ENCODE results near the gene B3GALNT1. TPM values are rescaled to one million over a fixed set of nuclear protein-coding genes. Genes with fewer than 3 reads are reported as not detected.

Gene B3GALNT1
- total RNA-seq, 4 donors from 2014 or later, result 2.3 to 11.8 (median 9.5) TPM

GRCh38 chr3:161093895-161094294 is 11.3 kb downstream of the B3GALNT1 start:
- no peak overlapping the region for H3K4me3 ChIP-seq (ENCODE audit: low read depth, poor library complexity, severe bottlenecking)
- no peak for DNase-seq (ENCODE audit: low spot score in 2 of 2)
- TF ChIP-seq POLR2A (IDR thresholded peaks at IDR 0.05) (no peak), CTCF (IDR thresholded peaks at IDR 0.05) (no peak)
- intact Hi-C loops (cut with DNase I; ENCODE audit: low total_unique reads), result no loop called here

GRCh38 chr3:161084277-161084676 is 20.9 kb downstream of the B3GALNT1 start:
- intact Hi-C loops (cut with DNase I; ENCODE audit: low total_unique reads), result no loop called here
- 85 to 86% methylated on average over 2 of the region's 2 CpGs for WGBS, 2 donors
- no peak overlapping the region for H3K4me3 ChIP-seq (ENCODE audit: low read depth, poor library complexity, severe bottlenecking)
- TF ChIP-seq POLR2A (IDR thresholded peaks at IDR 0.05), result no peak
- DNase-seq (ENCODE audit: low spot score in 2 of 2), result no peak

GRCh38 chr3:161083131-161083530 is 22.0 kb downstream of the B3GALNT1 start:
- H3K4me3 ChIP-seq (ENCODE audit: low read depth, poor library complexity, severe bottlenecking), result no peak overlapping the region
- intact Hi-C loops (cut with DNase I; ENCODE audit: low total_unique reads), result no loop called here
- DNase-seq (ENCODE audit: low spot score in 2 of 2), result no peak
- no peak for TF ChIP-seq CTCF (IDR thresholded peaks at IDR 0.05)
- TF ChIP-seq POLR2A (IDR thresholded peaks at IDR 0.05), result no peak
- 97 to 98% methylated on average over 1 of the region's 1 CpG for WGBS, 2 donors

GRCh38 chr3:161082063-161082462 is 23.1 kb downstream of the B3GALNT1 start:
- intact Hi-C loops (cut with DNase I; ENCODE audit: low total_unique reads), result no loop called here
- 44 to 53% methylated on average over 2 of the region's 2 CpGs for WGBS, 2 donors
- no peak overlapping the region for H3K4me3 ChIP-seq (ENCODE audit: low read depth, poor library complexity, severe bottlenecking)
- DNase-seq (ENCODE audit: low spot score in 2 of 2), result no peak
- TF ChIP-seq CTCF (IDR thresholded peaks at IDR 0.05) (no peak), POLR2A (IDR thresholded peaks at IDR 0.05) (no peak)

- no peak for TF ChIP-seq POLR2A (IDR thresholded peaks at IDR 0.05)
- no peak for TF ChIP-seq CTCF (IDR thresholded peaks at IDR 0.05)
- no peak for DNase-seq (ENCODE audit: low spot score in 2 of 2)
- intact Hi-C loops (cut with DNase I; ENCODE audit: low total_unique reads), result no loop called here
- no peak overlapping the region for H3K4me3 ChIP-seq (ENCODE audit: low read depth, poor library complexity, severe bottlenecking)
- WGBS, 2 donors, result 37 to 46% methylated on average over 4 of the region's 4 CpGs
Observed at GRCh38 chr3:161081633-161082032, 23.5 kb downstream of the B3GALNT1 start.

GRCh38 chr3:161073181-161073580 is 32.0 kb downstream of the B3GALNT1 start:
- 95 to 100% methylated on average over 1 of the region's 1 CpG for WGBS, 2 donors
- TF ChIP-seq POLR2A (IDR thresholded peaks at IDR 0.05), result no peak
- TF ChIP-seq CTCF (IDR thresholded peaks at IDR 0.05), result no peak
- no peak for DNase-seq (ENCODE audit: low spot score in 2 of 2)
- no peak overlapping the region for H3K4me3 ChIP-seq (ENCODE audit: low read depth, poor library complexity, severe bottlenecking)
- intact Hi-C loops (cut with DNase I; ENCODE audit: low total_unique reads), result no loop called here
